Fibroblast of upper back skin (primary cell): ENCODE results near the gene DUSP6.

Source experiments
- DNase-seq: peaks from one replicate; pipeline ENCODE4 v3.0.0-alpha.2; 2013

DUSP6 gene

GRCh38 chr12:89328151-89329030 is 23.9 kb downstream of the DUSP6 start:
- DNase-seq = no peak

DNA sequence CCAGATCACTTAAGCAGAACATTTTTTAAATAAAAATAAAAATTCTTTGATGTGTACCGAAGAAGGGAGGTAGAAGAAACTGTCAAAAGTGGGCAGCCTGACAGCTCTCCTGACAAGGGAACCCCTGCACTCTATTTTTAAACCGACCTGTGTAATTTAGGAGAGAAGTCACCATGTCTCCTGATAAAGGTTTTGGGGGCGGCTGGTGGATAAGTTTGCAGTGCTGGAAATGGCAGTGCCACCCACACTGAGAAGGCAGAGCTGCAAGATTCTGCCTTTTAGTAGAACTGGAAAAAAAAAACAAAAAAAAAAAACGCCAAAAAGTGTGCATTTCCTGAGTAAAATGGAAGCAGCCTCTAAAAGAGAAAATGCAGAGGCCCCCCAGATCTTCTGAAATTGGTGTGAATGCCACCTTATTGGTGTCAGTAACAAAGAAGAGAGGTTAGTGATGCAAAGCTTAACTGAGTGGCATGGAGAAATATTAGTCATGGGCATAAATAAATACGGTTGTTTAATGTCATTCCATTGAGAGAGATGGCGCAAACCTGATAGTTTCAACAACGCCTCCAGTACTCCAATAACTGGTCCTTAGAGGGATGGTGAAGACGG is 24.7 kb downstream of the DUSP6 start:
- DNase-seq = no peak

GRCh38 chr12:89326239-89327040 is 25.9 kb downstream of the DUSP6 start:
- DNase-seq = no peak

- no peak for DNase-seq
Measured at GRCh38 chr12:89325495-89325894, 26.8 kb downstream of the DUSP6 start.

DNA sequence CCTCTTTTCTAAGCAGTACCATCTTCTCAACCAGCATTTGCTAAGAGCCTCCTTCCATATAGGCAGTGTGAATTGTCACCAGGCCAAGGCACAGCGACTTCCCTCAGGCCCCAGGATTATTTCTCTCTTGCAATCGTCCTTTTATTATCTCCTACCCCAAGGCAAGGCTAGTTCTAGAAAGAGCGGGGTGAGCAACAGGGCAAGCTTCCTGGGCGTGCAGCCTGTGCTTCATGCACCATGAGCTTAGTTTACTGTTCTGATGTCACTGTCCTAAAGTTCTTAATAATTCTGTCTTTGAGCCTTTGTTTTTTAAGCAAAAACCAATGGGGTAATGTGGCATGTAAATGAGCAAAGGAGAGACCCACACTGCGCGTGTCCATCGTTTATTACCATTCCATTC is 27.9 kb downstream of the DUSP6 start:
- DNase-seq = no peak

DNA sequence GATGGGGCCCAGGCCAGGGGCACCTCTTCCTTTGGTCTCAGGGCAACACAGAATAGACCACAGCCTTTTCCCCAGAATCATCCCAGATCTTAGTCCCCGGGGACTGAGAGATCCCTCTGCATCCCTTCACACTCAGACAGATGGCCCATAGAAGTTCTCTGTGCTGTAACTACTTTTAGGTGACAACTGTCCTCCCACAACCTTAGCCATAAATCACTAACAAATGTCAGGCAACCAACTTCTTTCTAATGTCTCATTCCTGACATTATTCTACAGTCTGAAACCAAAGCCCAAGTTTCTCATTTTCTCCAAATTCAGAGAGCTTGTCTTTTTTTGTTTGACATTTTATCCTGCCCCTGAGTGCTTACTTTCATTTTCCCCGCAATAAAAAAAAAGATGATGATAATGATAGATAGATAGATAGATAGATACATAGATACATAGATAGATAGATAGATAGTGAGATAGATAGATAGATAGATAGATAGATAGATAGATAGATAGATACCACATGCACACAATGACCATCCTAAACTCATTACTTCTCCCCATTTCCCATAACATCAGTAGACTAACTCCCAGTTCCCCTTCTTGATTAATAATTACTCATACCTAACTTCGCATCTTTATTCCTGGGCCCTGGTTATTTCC is 28.6 kb downstream of the DUSP6 start:
- no peak for DNase-seq

GRCh38 chr12:89320735-89321134 is 31.6 kb downstream of the DUSP6 start:
- DNase-seq = no peak

- no peak for DNase-seq
Measured at GRCh38 chr12:89319606-89320005, 32.7 kb downstream of the DUSP6 start.

- DNase-seq = no peak
Measured at GRCh38 chr12:89319122-89319521, 33.2 kb downstream of the DUSP6 start.

- DNase-seq = no peak
Measured at GRCh38 chr12:89316705-89317139, 35.6 kb downstream of the DUSP6 start.

DNA sequence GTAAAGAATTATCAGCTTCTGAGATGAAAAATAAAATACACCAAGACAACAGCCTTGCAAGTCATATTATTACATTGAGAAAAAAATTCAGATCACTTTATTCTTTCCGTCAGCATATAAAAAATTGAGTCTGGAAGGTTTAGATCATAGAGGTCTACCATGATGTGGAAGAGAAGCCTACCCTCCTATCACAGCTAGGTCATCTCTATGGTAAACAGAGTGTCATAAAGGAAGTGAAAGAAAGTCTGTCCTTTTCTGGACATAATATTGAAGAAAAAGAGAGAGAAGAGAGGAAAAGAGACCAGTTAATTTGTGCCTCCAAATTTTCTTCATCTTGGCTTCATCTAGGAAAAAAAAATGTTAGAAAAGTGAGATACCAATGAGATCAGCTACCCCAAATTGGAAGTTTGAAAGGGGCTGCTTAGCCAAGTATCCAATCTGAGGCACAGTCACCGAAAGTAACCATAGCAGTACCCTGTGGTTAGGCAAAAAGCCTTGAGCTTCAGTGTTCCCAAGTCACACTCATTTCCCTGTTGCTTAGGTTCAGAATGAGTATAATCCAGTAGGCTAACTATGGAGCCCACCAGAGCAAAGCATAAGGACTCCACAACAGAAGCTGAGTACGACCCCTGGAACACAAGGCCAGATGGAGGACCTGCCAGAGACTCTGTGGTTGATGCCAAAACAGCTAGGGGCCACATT is 38.1 kb downstream of the DUSP6 start:
- DNase-seq = no peak

- no peak for DNase-seq
Measured at GRCh38 chr12:89311703-89312293, 40.5 kb downstream of the DUSP6 start.

DNA sequence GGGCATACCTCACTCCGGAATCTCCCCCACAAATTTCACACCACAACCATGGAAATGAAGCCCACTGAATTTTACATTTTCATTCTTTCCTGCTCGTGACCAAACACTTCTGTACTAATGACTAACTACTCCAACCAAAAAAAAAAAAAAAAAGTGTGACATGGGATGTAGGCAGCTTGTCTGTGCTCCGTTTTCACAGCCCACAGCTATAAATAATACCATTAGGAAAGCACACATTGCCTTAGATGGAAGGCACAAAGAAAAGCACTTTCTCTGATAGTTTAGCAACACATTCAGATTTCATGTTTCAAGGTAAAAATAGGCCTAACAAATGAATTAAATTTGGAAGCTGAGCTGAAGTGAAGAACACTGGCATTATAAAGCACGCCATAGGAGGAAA is 42.5 kb downstream of the DUSP6 start:
- no peak for DNase-seq

GRCh38 chr12:89309440-89309802 is 42.9 kb downstream of the DUSP6 start:
- DNase-seq = no peak

- no peak for DNase-seq
Measured at GRCh38 chr12:89307474-89308253, 44.6 kb downstream of the DUSP6 start.

- DNase-seq = no peak
Measured at GRCh38 chr12:89306827-89307473, 45.4 kb downstream of the DUSP6 start.

- no peak for DNase-seq
Measured at GRCh38 chr12:89305373-89305772, 46.9 kb downstream of the DUSP6 start.

DNA sequence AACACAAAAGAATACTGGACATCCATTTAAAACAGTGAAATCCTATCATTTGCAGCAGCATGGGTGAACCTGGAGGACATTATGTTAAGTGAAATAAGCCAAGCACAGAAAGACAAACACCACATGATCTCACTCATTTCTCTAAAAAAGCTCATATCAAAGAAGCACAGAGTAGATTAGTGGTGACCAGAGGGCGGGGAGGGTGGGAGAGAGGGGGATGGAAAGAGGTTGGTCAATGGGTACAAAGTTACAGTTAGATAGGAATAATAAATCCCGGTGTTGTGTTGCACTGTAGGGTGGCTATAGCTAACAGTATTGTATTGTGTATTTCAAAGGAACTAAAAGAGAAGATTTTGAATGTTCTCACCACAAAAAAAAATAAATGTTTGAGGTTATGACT is 52.4 kb downstream of the DUSP6 start:
- no peak for DNase-seq

GRCh38 chr12:89299417-89299816 is 52.9 kb downstream of the DUSP6 start:
- no peak for DNase-seq
